Measurements from ENCODE around the gene ZNF106.
A peak's percentile ranks its signal among the peaks of the same experiment; 100 is the strongest.

The ZNF106 gene

DNA sequence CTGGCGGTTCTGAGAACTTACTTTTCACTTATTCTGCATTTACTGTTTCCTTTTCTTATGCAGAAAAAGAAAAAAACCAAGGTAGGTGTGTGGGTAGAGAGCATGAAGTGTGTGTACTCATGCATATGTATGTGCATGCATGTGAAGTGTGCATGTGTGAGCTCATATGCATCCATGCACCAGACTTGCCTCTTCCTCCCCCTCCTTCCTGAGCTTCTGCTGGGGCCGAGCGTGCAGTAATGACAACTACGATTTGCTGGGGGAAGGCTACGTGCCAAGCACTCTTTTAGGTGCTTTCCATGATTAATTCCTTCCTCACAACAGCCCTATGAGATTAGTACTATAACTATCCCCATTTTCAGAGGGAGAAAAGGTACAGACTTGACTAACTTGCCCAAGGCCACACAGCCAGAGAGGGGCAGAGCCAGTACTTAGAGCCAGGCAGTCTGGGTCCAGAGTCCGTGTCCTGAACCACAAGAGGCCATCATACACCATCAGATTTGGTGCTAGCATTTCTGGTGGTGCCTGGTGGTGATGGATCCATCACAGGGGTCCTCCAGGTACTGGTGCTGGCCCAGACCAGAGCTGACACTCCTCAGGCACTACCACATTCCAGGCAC, 85.0 kb downstream of the ZNF106 start:
- no peak for DNase-seq (ENCODE audit: low read depth in 2 of 2)

DNA sequence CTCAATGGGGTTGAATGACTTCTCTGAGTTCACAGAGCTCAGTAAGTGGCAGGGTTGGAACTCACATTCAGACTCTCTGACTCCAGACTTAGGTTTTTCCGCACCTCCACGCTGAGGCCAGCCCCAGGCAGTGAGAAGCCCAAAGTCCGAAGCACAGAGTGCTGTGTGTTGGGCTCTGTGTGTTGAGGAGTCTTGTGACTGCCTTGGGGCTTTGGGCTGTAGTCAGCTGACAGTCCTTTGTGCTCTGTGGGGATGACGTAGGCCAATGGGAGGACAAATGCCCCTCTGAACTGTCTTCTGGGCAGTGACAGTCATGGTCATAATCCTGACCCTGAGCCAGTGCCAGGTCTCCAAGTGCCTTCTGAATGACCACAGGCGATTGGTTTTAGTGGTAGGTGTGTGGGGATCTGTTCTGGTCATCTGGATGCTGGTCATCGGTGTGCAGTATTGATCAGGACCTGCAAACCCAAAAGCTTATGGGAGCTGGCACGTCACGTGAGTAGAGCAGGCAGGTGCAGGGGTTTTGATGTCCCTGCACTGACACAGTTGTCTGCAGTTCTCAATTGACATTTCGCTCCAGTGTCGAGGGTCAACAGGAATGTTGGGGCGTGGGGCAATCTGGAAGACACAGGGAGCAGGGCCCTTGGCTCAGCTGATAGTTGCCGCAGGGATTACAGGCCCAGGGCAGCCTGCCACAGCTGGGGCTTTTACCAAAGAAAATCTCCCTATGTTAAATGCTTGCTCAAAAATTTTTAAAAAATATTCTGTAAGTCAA, 86.3 kb downstream of the ZNF106 start:
- DNase-seq (ENCODE audit: low read depth in 2 of 2) = no peak

DNA sequence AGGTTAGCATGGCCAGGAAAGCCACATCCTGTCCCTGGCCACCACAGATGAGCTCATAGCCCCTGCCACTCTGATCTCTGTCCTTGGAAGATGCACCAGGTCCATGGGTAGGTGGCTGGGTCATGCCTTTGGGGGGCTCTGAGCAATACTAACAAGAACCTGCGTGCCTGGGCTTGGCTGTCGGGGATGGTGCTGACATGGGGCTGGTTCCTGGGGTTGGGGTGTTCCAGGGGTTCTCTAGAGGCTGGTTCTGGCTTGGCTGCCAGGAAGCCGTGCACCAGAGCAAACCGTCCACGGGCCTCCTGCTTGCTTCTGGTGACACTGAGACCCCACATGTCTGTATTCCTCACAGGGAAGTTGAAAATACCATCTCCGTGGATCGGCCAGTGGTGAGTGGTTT, 87.6 kb downstream of the ZNF106 start:
- no peak for DNase-seq (ENCODE audit: low read depth in 2 of 2)

GRCh38 chr15:42402455-42403205, 88.3 kb downstream of the ZNF106 start:
- DNase-seq (ENCODE audit: low read depth in 2 of 2) = no peak

GRCh38 chr15:42401544-42402454, 89.1 kb downstream of the ZNF106 start:
- peak in 1 of 2 donors; percentile 1 for DNase-seq (ENCODE audit: low read depth in 2 of 2)

- no peak for DNase-seq (ENCODE audit: low read depth in 2 of 2)
Measured at GRCh38 chr15:42395838-42396237, 95.1 kb downstream of the ZNF106 start.

DNA sequence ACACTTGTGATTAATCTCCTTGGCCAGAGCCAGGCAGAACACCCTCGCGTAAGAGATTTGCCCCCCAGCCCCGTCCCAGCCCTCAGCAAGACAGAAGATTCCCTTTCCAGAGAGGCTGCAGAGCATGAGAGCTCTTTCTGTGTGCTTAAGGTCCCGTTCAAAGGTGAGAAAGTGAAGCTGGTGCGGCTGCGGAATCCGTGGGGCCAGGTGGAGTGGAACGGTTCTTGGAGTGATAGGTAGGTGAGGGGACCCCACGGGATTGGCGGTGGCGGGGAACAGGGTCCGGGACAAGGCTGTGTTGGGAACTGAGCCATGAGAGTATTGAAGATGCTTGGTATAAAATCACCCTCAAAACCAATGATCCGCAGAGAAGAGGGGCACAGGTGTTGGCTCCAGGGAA, 96.8 kb downstream of the ZNF106 start:
- DNase-seq (ENCODE audit: low read depth in 2 of 2) = no peak

DNA sequence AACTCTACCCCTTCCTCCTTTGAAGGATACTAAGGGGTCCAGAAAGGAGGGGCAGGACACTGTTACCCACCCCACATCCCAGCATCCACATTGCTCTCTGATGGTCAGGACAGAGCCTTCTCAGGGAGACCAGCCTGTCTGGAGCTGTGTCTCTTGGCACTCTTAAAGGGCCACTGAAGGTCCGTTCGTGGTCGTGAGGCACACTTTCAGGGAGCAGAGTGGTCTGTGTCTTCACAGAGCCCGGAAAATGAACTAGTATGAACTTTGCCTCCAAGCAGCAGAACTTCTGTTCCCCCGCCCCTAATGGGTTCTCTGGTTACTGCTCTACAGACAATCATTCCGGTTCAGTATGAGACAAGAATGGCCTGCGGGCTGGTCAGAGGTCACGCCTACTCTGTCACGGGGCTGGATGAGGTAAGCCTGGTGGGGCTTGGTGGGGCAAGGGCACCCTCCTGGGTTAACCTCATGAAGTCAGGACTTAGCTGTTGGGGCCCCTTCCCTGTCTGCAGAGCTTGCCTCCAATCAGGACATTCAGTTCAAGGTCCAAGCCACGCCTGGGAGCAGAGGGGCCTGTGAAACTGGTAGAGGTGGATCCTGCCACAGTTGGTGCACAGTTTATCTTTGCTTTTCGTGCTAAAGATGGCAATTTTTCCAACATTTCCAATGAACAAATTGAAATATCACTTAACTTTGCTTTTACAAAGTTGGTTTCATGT, 98.5 kb downstream of the ZNF106 start:
- DNase-seq (ENCODE audit: low read depth in 2 of 2) = no peak

- no peak for DNase-seq (ENCODE audit: low read depth in 2 of 2)
Measured at GRCh38 chr15:42387603-42388002, 103.3 kb downstream of the ZNF106 start.

GRCh38 chr15:42385980-42386700, 104.8 kb downstream of the ZNF106 start:
- DNase-seq (ENCODE audit: low read depth in 2 of 2) = no peak

GRCh38 chr15:42385206-42385979, 105.5 kb downstream of the ZNF106 start:
- DNase-seq (ENCODE audit: low read depth in 2 of 2) = no peak

DNA sequence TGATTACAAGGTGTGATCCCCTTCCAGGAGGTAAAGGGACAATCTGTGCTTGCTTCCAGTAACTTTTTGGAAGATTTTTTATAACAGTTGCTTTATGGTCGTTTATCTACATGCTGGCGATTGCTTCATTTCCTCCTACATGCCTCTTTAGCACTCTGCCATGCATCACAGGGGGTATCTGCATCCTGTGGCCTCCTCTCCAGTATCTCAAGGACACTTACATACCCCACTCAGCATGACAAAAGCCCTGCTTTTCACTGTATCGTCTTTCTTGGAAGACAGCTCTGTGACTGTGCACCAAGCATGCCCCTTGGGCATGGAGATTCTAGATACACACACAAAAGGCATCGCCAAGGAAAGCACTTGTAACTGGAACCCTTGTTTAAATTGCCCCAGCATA, 106.3 kb downstream of the ZNF106 start:
- DNase-seq (ENCODE audit: low read depth in 2 of 2) = no peak

DNA sequence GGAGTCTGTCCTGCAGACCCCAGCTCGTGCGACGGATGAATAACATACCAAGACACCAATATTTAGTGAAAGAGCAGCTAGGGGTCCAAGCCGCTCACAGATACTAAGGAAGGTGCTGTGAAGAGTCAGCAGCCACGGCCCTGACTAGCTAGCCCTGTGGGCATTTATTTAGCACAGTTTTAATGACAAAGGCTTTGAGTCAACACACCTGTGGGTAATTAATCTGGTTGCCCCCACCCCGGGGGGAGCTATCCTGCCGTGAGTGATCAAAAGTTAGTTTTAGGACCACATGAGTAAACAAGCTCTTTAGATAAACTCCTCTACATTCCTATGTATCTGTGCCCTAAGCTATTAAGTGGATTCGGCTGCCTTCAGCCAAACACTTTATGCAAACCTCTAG, 112.9 kb downstream of the ZNF106 start:
- no peak for DNase-seq (ENCODE audit: low read depth in 2 of 2)

GRCh38 chr15:42375941-42376340, 115.0 kb downstream of the ZNF106 start:
- no peak for DNase-seq (ENCODE audit: low read depth in 2 of 2)

DNA sequence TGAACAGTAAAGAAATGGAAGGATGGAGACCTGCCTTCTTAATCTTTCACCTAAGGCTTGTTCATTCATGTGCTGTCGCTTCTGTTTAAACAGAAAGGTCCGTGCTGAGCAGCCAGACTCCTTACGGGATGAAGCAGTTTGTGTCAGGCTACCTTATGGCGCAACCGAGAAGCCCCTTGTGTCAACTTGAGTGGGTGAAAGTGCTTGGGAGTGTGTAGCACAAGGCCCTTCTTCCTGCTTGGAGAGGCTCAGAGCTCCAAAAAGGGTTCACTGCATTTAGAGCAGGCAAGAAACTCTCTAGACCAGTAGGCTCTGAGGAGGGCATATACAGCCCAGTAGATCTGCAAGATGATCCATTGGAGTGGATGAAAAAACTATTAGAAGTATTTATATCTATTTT, 115.7 kb downstream of the ZNF106 start:
- DNase-seq (ENCODE audit: low read depth in 2 of 2) = no peak

DNA sequence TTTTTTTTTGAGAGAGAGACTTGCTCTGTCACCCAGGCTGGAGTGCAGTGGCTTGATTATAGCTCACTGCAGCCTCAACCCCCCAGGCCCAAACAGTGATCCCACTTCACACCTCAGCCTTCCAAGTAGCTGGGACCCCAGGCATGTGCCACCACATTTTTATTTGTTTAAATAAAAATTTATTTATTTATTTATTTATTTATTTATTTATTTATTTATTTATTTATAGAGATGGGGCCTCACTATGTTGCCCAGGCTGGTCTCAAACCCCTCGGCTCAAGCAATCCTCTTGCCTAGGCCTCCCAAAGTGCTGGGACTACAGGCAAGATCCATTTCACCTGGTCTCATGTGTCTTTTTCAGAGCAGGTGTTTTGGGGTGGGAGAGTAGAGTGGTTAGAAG, 116.1 kb downstream of the ZNF106 start:
- no peak for DNase-seq (ENCODE audit: low read depth in 2 of 2)

DNA sequence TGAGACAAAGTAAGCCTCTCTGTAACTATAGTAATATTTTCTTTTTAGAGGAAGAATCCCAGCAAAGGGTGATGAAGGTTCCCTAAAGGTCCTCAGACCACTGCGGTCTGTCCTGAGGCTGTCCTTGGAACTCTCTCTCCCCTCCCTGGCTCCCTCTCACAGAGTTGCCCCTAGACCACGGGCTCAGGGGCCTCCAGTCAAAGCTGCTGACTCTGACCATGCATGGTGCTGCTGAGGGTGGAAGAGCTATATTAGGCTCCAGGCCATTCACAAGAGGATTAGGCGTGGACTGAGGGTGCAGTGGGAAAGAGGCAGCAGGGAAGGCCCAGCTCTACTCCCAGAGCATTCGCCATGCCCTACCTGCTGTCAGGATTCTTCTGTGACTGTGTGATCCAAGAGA, 117.0 kb downstream of the ZNF106 start:
- no peak for DNase-seq (ENCODE audit: low read depth in 2 of 2)

GRCh38 chr15:42373274-42373673, 117.7 kb downstream of the ZNF106 start:
- no peak for DNase-seq (ENCODE audit: low read depth in 2 of 2)

GRCh38 chr15:42371096-42371495, 119.8 kb downstream of the ZNF106 start:
- no peak for DNase-seq (ENCODE audit: low read depth in 2 of 2)

- DNase-seq (ENCODE audit: low read depth in 2 of 2) = no peak
Measured at GRCh38 chr15:42368096-42368495, 122.8 kb downstream of the ZNF106 start.

All from stimulated activated CD8-positive, alpha-beta memory T cell treated with anti-CD3 and anti-CD28 coated beads, Interleukin-7, amount 100 ng/mL, for 1 hour (primary cell).